Keratinocyte (primary cell): Measurements from ENCODE around the gene TMEM94. TPM values are rescaled to one million over a fixed set of nuclear protein-coding genes. Genes with fewer than 3 reads are reported as not detected.

Source experiments
- DNase-seq: peaks from one replicate; pipeline ENCODE4 v3.0.0-alpha.2; 2011; ENCODE audit warnings: low read depth, missing footprints, low spot score
- FAIRE-seq: peaks from 2 replicates; lab custom pipeline; 2011; peaks lifted over from hg19 to GRCh38; lab: Jason Lieb, UNC
- H2AFZ ChIP-seq: 2 replicates; pipeline ENCODE4 v1.6.0; 2012; ENCODE audit warnings: low read length, control low read depth, inconsistent platforms; ENCODE audit not compliant: control insufficient read depth
- H3K27ac ChIP-seq: 2 replicates; pipeline ENCODE4 v1.5.1; 2011; ENCODE audit warnings: low read length; ENCODE audit not compliant: control insufficient read depth, insufficient read depth
- H3K27me3 ChIP-seq: 3 replicates; pipeline ENCODE4 v1.6.0; 2011; ENCODE audit warnings: low read length; ENCODE audit not compliant: control insufficient read depth, insufficient read depth; ENCODE audit errors: extremely low read depth
- H3K36me3 ChIP-seq, 2 experiments: 2 replicates in 1 of 2; 3 replicates in 1 of 2; pipeline ENCODE4 v1.5.1; 2011; ENCODE audit warnings: low read length in 2 of 2, mild to moderate bottlenecking in 1 of 2; ENCODE audit not compliant: control insufficient read depth in 2 of 2, insufficient read depth in 2 of 2; ENCODE audit errors: extremely low read depth in 1 of 2
- H3K4me1 ChIP-seq: 3 replicates; pipeline ENCODE4 v1.5.1; 2011; ENCODE audit warnings: low read length; ENCODE audit not compliant: control insufficient read depth, insufficient read depth; ENCODE audit errors: extremely low read depth
- H3K4me2 ChIP-seq: 3 replicates; pipeline ENCODE4 v1.6.0; 2011; ENCODE audit warnings: low read depth, low read length; ENCODE audit not compliant: control insufficient read depth, insufficient read depth; ENCODE audit errors: extremely low read depth
- H3K4me3 ChIP-seq, 3 experiments: fragments of 200-600 bp in 1 of 3; sonication (generic) in 1 of 3; 2 replicates in 2 of 3; 3 replicates in 1 of 3; pipeline ENCODE4 v1.5.1; 2011 to 2016; ENCODE audit warnings: low read length in 3 of 3, mild to moderate bottlenecking in 3 of 3, control low read depth in 2 of 3, inconsistent platforms in 1 of 3, low read depth in 1 of 3, mixed read lengths in 1 of 3, mixed run types in 1 of 3, moderate library complexity in 1 of 3; ENCODE audit not compliant: control insufficient read depth in 2 of 3, insufficient read depth in 2 of 3; ENCODE audit errors: extremely low read depth in 1 of 3
- H3K79me2 ChIP-seq: 2 replicates; pipeline ENCODE4 v1.6.0; 2012; ENCODE audit warnings: low read length; ENCODE audit not compliant: control insufficient read depth, insufficient read depth
- H3K9ac ChIP-seq: 3 replicates; pipeline ENCODE4 v1.6.0; 2011; ENCODE audit warnings: low read length; ENCODE audit not compliant: control insufficient read depth, insufficient read depth; ENCODE audit errors: extremely low read depth
- H3K9me1 ChIP-seq: 3 replicates; pipeline ENCODE4 v1.6.0; 2011; ENCODE audit warnings: low read length; ENCODE audit not compliant: control insufficient read depth, insufficient read depth; ENCODE audit errors: extremely low read depth
- H3K9me3 ChIP-seq: 2 replicates; pipeline ENCODE4 v1.5.1; 2012; ENCODE audit warnings: low read depth, low read length; ENCODE audit not compliant: control insufficient read depth
- H4K20me1 ChIP-seq: 3 replicates; pipeline ENCODE4 v1.6.0; 2011; ENCODE audit warnings: low read length; ENCODE audit not compliant: control insufficient read depth, insufficient read depth; ENCODE audit errors: extremely low read depth
- EZH2 ChIP-seq: IDR thresholded peaks from one replicate; pipeline ENCODE4 v1.6.1; 2012; ENCODE audit warnings: inconsistent platforms, mild to moderate bottlenecking, low read length, moderate library complexity
- dilution Hi-C: fragments of 300-500 bp; cut with MboI; formaldehyde crosslinking; loops from one replicate; pipeline ENCODE4 v1.7.0; 2020; ENCODE audit warnings: low sequenced_read_pairs; ENCODE audit not compliant: extremely low pct_ligation_motif_present
- polyA plus RNA-seq, 5 experiments: library from polyadenylated mRNA; depleted of rRNA in 3 of 5; stranded (reverse) in 3 of 5; stranded (forward) in 1 of 5; unstranded in 1 of 5; fragments of >200 nt; gene quantifications; 1 replicate in 1 of 5; 2 replicates in 3 of 5; 3 replicates in 1 of 5; pipeline versions ENCODE4 v1.2.1 to v1.2.3, GENCODE V29; 2011 to 2012; ENCODE audit warnings: missing spikeins in 2 of 5, low read depth in 1 of 5, low replicate concordance in 1 of 5
- TF ChIP-seq, protein P1 (sequence below), 3 experiments: IDR thresholded peaks in 1 of 3; conservative IDR thresholded peaks in 1 of 3; optimal IDR thresholded peaks in 1 of 3; 2 replicates in 2 of 3; 3 replicates in 1 of 3; pipeline versions ENCODE3 to v1.5.1; 2011; ENCODE audit warnings: low read length in 3 of 3, mild to moderate bottlenecking in 3 of 3, moderate library complexity in 2 of 3, control low read depth in 1 of 3, inconsistent platforms in 1 of 3; ENCODE audit not compliant: insufficient read depth in 2 of 3; ENCODE audit errors: extremely low read depth in 1 of 3

The TMEM94 gene
- polyA plus RNA-seq, 1 donor (not counting 4 experiments of a cell fraction or from before 2014, with no cell fraction given), result 13.6 TPM

DNA sequence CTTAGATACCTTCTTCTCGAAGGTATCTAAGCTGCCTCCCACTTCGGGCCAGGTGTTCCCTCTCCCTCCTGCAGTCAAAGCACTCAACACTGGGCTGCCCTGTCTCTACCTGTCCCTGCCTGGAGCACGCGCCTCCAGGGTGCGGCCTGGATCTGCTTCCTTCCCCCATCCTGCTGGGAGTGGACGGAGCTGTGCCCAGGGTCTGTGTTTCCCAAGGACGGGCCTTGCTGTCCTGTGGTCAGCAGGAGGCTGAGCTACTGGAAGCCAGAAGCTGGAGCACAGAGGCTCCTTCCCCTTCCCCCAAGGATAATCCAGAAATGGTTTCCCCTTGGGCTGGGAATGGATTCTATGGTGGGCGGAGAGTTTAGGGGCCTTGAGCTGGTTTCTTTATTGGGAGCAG, 85.8 kb downstream of the TMEM94 start:
- FAIRE-seq (no peak), DNase-seq (no peak)
- dilution Hi-C loops, result no loop called here
- Histone ChIP-seq H3K4me2 (no peak overlapping the region), H3K27ac (no peak overlapping the region), H3K9me3 (no peaks in the 10 kb centered on the region), H3K4me1 (peaks cover 8% of the 10 kb centered on the region), H3K79me2 (no peaks in the 10 kb centered on the region), H3K9ac (no peak overlapping the region), H2AFZ (no peak overlapping the region), H3K4me3 (no peak overlapping the region), H3K9me1 (no peaks in the 10 kb centered on the region), H3K36me3 (peaks cover 0 to 4% of the 10 kb centered on the region in 2 experiments), H3K27me3 (no peaks in the 10 kb centered on the region), H4K20me1 (peaks cover 2% of the 10 kb centered on the region)
- TF ChIP-seq, protein P1, sequence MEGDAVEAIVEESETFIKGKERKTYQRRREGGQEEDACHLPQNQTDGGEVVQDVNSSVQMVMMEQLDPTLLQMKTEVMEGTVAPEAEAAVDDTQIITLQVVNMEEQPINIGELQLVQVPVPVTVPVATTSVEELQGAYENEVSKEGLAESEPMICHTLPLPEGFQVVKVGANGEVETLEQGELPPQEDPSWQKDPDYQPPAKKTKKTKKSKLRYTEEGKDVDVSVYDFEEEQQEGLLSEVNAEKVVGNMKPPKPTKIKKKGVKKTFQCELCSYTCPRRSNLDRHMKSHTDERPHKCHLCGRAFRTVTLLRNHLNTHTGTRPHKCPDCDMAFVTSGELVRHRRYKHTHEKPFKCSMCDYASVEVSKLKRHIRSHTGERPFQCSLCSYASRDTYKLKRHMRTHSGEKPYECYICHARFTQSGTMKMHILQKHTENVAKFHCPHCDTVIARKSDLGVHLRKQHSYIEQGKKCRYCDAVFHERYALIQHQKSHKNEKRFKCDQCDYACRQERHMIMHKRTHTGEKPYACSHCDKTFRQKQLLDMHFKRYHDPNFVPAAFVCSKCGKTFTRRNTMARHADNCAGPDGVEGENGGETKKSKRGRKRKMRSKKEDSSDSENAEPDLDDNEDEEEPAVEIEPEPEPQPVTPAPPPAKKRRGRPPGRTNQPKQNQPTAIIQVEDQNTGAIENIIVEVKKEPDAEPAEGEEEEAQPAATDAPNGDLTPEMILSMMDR (optimal IDR thresholded peaks at IDR 0.05 in 1 of 3, IDR thresholded peaks at IDR 0.05 in 1 of 3, conservative IDR thresholded peaks at IDR 0.05 in 1 of 3; ENCODE audit: extremely low read depth in 1 of 3, insufficient read depth in 2 of 3, low read length in 3 of 3), result no peak
- no peak for TF ChIP-seq EZH2

DNA sequence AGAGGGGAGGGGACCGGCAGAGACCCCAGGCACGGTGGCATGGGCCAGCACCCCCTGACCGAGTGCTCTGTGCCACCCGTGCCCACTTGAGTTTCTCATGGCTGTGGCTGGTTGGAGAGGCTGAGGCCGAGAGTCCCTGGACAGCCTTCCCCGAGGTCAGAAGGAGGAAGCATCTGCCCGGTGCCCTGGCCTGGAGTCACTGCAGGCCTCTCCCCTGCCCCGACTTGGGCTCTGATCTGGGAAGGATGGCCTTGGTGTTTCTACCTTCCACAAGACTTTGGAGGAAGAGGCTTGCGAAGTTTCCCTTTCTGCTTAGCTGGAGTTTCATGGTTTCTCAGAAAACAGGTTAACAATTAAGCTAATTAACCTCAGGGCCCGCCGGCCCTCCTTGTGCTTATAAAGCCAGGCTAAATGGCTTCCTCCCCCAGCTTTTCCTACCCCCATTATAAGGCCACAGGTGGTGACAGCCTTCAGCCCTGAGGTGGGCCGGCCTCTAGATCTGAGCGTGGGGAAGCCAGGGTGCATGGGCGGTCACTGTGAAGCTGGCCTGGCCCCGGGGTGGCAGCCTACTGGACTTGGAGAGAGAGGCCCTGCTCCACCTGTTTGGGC, 86.4 kb downstream of the TMEM94 start:
- no peak overlapping the region for H2AFZ ChIP-seq
- H3K27me3 ChIP-seq, result no peaks in the 10 kb centered on the region
- no peak overlapping the region for H3K9ac ChIP-seq
- H4K20me1 ChIP-seq, result peaks cover 2% of the 10 kb centered on the region
- FAIRE-seq (no peak), DNase-seq (no peak)
- H3K9me3 ChIP-seq, result no peaks in the 10 kb centered on the region
- no peak overlapping the region for H3K4me2 ChIP-seq
- dilution Hi-C loops, result no loop called here
- peaks cover 0 to 4% of the 10 kb centered on the region in 2 experiments for H3K36me3 ChIP-seq
- H3K9me1 ChIP-seq, result no peaks in the 10 kb centered on the region
- no peak for TF ChIP-seq EZH2
- TF ChIP-seq, protein P1 (optimal IDR thresholded peaks at IDR 0.05 in 1 of 3, IDR thresholded peaks at IDR 0.05 in 1 of 3, conservative IDR thresholded peaks at IDR 0.05 in 1 of 3; ENCODE audit: extremely low read depth in 1 of 3, insufficient read depth in 2 of 3, low read length in 3 of 3), result no peak
- H3K4me1 ChIP-seq, result peaks cover 8% of the 10 kb centered on the region
- no peak overlapping the region for H3K27ac ChIP-seq
- no peak overlapping the region for H3K4me3 ChIP-seq
- no peaks in the 10 kb centered on the region for H3K79me2 ChIP-seq
